LNCAP (cell line): ENCODE results near the gene NTN1.
A peak's percentile ranks its signal among the peaks of the same experiment; 100 is the strongest.

ENCODE experiments used
- CTCF ChIP-seq: fragments of 450-650 bp; IDR thresholded peaks from 2 replicates; pipeline ENCODE4 v1.5.1; 2017; ENCODE audit warnings: mild to moderate bottlenecking

The NTN1 gene

GRCh38 chr17:9116311-9116835 is 95.1 kb downstream of the NTN1 start:
- TF ChIP-seq CTCF: no peak

DNA sequence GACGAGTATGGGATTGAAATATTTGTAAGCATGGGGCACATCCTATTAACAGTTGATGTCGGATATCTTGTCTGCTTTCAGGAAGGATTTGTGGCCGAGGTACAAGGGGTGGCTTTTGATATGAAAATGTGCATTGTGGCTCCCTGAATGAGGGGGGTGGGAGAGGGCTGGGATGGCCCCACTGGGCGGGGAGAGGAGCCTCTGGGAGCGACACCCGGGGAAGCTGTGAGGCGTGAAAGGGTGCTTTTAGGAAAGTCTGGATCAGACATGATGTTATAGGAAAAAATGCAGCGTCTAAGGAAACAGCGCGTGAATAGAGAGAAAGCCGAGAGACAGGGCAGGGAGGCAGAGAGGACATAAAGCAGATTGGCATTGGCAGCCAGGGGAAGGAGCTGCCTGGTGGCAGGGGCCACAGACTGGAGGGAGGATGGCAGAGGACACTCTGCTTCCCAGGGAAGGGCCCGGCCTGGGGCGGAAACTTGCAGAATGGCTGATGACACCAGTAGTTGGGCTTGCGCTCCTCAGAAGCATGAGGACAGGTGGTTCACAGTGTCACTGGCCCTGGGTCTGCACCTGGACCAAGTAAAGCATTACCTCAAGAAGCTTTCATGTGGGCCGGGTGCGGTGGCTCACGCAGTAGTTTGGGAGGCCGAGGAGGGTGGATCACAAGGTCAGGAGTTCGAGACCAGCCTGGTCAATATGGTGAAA is 95.7 kb downstream of the NTN1 start:
- no peak for TF ChIP-seq CTCF

DNA sequence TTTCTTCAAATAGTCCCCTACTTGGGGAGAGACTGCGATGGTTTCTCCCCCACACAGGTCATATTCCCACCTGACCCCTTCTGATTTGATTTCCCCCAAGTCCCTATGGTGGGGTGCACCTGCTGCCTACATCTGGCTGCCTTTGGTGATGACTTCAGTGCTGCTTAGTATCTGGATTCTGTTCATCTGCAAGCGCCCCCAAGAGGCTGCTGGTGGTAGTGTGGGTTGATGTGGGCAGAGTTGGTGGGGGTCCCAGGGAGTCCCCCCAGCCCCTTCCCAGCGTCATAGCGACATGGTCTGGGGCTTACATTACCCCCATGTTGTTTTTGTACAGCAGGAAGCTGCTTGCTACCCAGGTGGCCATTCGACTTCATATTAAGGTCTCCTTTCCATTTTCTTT is 99.2 kb downstream of the NTN1 start:
- TF ChIP-seq CTCF: peak; percentile 38; the same call in 1 of the 2 replicates

DNA sequence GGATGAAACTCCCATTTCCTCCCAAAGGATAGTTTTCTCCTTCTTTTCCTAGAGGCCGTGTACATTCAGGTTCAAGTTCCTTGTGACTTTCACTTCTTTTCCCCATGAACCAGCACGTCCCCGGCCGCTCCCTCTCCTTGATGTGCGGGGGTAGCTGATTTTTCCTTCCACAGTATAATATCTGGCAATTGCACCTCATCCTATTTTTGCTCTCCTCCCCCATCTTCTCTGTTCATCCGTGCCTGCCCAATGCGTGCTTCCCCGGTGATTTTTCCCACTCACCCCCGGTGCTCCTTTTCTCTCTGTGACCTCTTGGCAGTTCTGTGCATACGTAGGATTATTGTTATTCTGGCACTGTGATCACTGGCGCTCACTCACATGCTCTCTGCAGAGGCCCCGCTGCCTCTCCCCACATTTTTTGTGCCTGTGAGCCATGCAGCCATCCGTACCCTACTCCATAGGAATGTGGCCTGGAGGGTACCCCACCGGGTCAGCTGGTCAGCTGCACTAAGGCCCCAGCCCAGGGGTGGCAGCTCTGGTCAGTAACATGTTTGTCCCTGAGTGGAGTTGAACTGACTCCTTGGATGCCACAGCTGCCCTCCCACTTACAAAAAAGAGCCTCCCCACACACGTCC is 100.0 kb downstream of the NTN1 start:
- TF ChIP-seq CTCF: no peak

DNA sequence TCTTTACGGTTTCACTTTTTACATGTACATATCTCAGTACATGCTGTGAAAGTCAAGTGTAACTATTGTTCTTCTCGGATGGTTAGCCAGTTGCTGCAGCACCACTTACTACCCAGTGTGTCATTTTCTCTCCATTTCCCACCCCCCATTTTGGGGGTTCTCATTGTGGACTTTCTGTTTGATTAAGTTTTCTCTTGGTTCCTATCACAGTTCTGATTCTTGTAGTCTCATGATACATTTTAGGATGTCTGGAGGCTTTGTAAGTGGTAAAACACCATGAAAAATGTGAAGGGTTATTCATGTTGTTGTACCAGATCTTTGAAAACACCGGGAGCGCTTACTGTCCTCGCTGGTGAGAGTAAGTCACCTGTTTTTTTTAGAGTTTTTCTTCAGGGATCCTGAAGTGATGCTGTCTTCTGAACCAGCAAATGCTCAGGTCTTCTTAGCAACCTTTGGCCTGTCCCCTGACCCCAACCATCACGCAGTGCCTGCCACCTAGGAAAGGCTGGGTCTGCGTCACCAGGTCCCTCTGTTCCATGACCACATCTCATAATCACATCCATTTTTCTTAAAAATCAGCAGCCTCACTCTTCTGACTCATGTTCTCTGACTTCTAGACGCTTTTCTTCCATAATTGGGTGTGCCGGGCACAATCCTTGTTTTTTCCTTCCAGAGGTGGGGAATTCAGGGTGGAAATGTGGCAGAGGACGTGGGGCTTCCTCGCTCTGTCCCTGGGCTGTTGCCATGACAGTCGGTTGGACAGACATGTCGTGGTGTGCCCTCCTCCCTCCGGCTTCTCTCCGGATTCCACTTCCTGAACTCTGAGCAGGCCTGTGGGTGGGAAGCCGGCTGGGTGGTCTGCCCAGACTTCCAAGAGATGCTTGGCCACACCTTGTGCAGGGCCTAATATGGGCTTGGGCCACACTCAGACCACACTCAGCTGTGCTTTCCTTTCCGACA is 102.6 kb downstream of the NTN1 start:
- no peak for TF ChIP-seq CTCF

DNA sequence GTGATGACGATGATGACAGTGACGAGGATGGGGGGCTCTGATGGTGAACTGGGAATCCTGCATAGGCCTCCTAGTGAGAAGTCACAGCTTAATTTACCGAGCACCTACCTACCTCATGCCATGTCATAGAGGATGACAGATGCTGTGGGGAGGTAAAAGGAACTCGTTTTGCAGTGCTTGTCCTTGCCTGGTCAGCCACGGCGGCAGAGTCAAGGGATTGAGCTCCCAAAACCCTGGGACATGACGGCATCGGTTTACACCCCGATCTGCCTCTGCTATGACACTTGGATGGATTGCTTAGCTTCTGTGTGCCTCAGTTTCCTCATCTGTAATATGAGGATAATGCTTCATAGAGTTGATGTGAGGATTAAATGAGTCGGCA is 103.2 kb downstream of the NTN1 start:
- no peak for TF ChIP-seq CTCF

DNA sequence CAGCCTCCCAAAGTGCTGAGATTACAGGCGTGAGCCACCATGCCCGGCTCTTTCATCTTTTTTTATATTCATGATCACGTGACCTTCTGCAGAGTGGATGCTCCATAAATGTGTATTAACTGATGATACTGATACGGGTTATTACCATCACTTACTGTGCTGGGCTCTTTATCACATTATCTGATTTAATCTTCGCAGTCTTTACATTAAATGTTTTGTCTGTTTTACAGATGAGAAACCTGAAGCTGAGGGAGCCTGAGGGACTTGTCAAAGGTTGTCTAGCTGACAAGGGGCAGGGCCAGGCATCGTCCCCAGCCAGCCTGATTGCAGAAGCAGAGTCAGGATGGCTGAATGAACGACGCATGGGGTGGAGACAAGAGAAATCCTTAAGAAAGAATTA is 104.4 kb downstream of the NTN1 start:
- no peak for TF ChIP-seq CTCF
